ENCODE results near the gene PPP1R3F. TPM values are rescaled to one million over a fixed set of nuclear protein-coding genes. Genes with fewer than 3 reads are reported as not detected.
A peak's percentile ranks its signal among the peaks of the same experiment; 100 is the strongest.

PPP1R3F gene
- total RNA-seq, 1 donor from 2014 or later, result 8.0 TPM

- DNase-seq (ENCODE audit: low spot score), result peak; percentile 82
Observed at GRCh38 chrX:49249071-49249470, 20.5 kb upstream of the PPP1R3F start.

GRCh38 chrX:49249616-49250015, 20.0 kb upstream of the PPP1R3F start:
- Mint-ChIP-seq H3K9me3 (ENCODE audit: low read depth) (no peaks in the 10 kb centered on the region), H3K27ac (ENCODE audit: unreplicated experiment) (no peak overlapping the region), H3K36me3 (ENCODE audit: low read depth) (peaks cover 11% of the 10 kb centered on the region), H3K27me3 (ENCODE audit: low read depth) (no peaks in the 10 kb centered on the region), H3K4me1 (ENCODE audit: low read depth) (no peaks in the 10 kb centered on the region), H3K4me3 (ENCODE audit: unreplicated experiment) (no peak overlapping the region)
- TF ChIP-seq CTCF (IDR thresholded peaks at IDR 0.05), result no peak
- DNase-seq (ENCODE audit: low spot score), result no peak

More at GRCh38 chrX:49249071-49249470, 20.5 kb upstream of the PPP1R3F start:
- no peak overlapping the region for H3K27ac Mint-ChIP-seq (ENCODE audit: unreplicated experiment)
- no peaks in the 10 kb centered on the region for H3K27me3 Mint-ChIP-seq (ENCODE audit: low read depth)
- H3K4me3 Mint-ChIP-seq (ENCODE audit: unreplicated experiment), result no peak overlapping the region
- TF ChIP-seq CTCF (IDR thresholded peaks at IDR 0.05), result no peak
- peaks cover 13% of the 10 kb centered on the region for H3K36me3 Mint-ChIP-seq (ENCODE audit: low read depth)
- no peaks in the 10 kb centered on the region for H3K4me1 Mint-ChIP-seq (ENCODE audit: low read depth)
- H3K9me3 Mint-ChIP-seq (ENCODE audit: low read depth), result no peaks in the 10 kb centered on the region

GRCh38 chrX:49250066-49250465, 19.5 kb upstream of the PPP1R3F start:
- Mint-ChIP-seq H3K4me1 (ENCODE audit: low read depth) (no peaks in the 10 kb centered on the region), H3K36me3 (ENCODE audit: low read depth) (peaks cover 7% of the 10 kb centered on the region), H3K27me3 (ENCODE audit: low read depth) (no peaks in the 10 kb centered on the region), H3K4me3 (ENCODE audit: unreplicated experiment) (no peak overlapping the region), H3K9me3 (ENCODE audit: low read depth) (no peaks in the 10 kb centered on the region), H3K27ac (ENCODE audit: unreplicated experiment) (no peak overlapping the region)
- DNase-seq (ENCODE audit: low spot score), result no peak
- no peak for TF ChIP-seq CTCF (IDR thresholded peaks at IDR 0.05)

GRCh38 chrX:49250578-49250977, 19.0 kb upstream of the PPP1R3F start:
- Mint-ChIP-seq H3K4me3 (ENCODE audit: unreplicated experiment) (no peak overlapping the region), H3K9me3 (ENCODE audit: low read depth) (no peaks in the 10 kb centered on the region), H3K36me3 (ENCODE audit: low read depth) (peaks cover 7% of the 10 kb centered on the region), H3K27me3 (ENCODE audit: low read depth) (no peaks in the 10 kb centered on the region), H3K4me1 (ENCODE audit: low read depth) (no peaks in the 10 kb centered on the region), H3K27ac (ENCODE audit: unreplicated experiment) (no peak overlapping the region)
- TF ChIP-seq CTCF (IDR thresholded peaks at IDR 0.05), result no peak
- peak; percentile 76 for DNase-seq (ENCODE audit: low spot score)

- Mint-ChIP-seq H3K9me3 (ENCODE audit: low read depth) (no peaks in the 10 kb centered on the region), H3K27ac (ENCODE audit: unreplicated experiment) (no peak overlapping the region), H3K27me3 (ENCODE audit: low read depth) (no peaks in the 10 kb centered on the region), H3K4me1 (ENCODE audit: low read depth) (no peaks in the 10 kb centered on the region), H3K4me3 (ENCODE audit: unreplicated experiment) (no peak overlapping the region), H3K36me3 (ENCODE audit: low read depth) (peaks cover 7% of the 10 kb centered on the region)
- DNase-seq (ENCODE audit: low spot score), result peak; percentile 89
- no peak for TF ChIP-seq CTCF (IDR thresholded peaks at IDR 0.05)
Observed at GRCh38 chrX:49251325-49251724, 18.3 kb upstream of the PPP1R3F start.

Data from chondrocyte (in vitro differentiated cells).